WTC11 (cell line): Measurements from ENCODE around the gene CISD3. TPM values are rescaled to one million over a fixed set of nuclear protein-coding genes. Genes with fewer than 3 reads are reported as not detected.

ENCODE experiments used
- ATAC-seq: fragments of 200-7000 bp; cut with Tn5 transposase; 2 replicates; pipeline ENCODE4 v1.10.0; 2021; ENCODE audit warnings: mild to moderate bottlenecking, moderate library complexity
- CTCF ChIA-PET: fragments of 300-600 bp; sonication (Branson Sonifier 250); formaldehyde crosslinking; loops from one replicate; lab custom pipeline; 2021; ENCODE audit warnings: antibody characterized with exemption; lab: Charles Lee
- POLR2A ChIA-PET: fragments of 350-600 bp; sonication (Branson Sonifier 250); formaldehyde crosslinking; loops from one replicate; lab custom pipeline; 2021; ENCODE audit warnings: antibody characterized with exemption; lab: Charles Lee
- DNase-seq: peaks from one replicate; pipeline ENCODE4 v3.0.0; 2021; ENCODE audit warnings: low spot score
- H3K27ac Mint-ChIP-seq: 2 replicates; pipeline ENCODE4 v1.8.0; 2021; ENCODE audit warnings: mixed read lengths
- H3K27me3 Mint-ChIP-seq: 2 replicates; pipeline ENCODE4 v1.8.0; 2021; ENCODE audit warnings: low read depth, mild to moderate bottlenecking, moderate library complexity, mixed read lengths
- H3K36me3 Mint-ChIP-seq: 2 replicates; pipeline ENCODE4 v1.8.0; 2021; ENCODE audit warnings: mixed read lengths
- H3K4me1 Mint-ChIP-seq: 2 replicates; pipeline ENCODE4 v1.8.0; 2022; ENCODE audit warnings: mixed read lengths
- H3K4me3 Mint-ChIP-seq: 2 replicates; pipeline ENCODE4 v1.8.0; 2021; ENCODE audit warnings: mild to moderate bottlenecking, moderate library complexity, mixed read lengths
- H3K9me3 Mint-ChIP-seq: 2 replicates; pipeline ENCODE4 v1.8.0; 2021; ENCODE audit warnings: mixed read lengths
- AFF4 ChIP-seq: sonication (generic); formaldehyde crosslinking; IDR thresholded peaks from 2 replicates; pipeline ENCODE4 v1.8.1; 2023; ENCODE audit warnings: mild to moderate bottlenecking, missing genetic modification reagents, borderline replicate concordance
- ATF1 ChIP-seq: sonication (generic); formaldehyde crosslinking; IDR thresholded peaks from 2 replicates; pipeline ENCODE4 v1.8.1; 2023; ENCODE audit warnings: mild to moderate bottlenecking, moderate library complexity, missing genetic modification reagents
- CBFB ChIP-seq: sonication (generic); formaldehyde crosslinking; IDR thresholded peaks from 2 replicates; pipeline ENCODE4 v1.8.1; 2022; ENCODE audit warnings: mild to moderate bottlenecking, low read depth, missing genetic modification reagents
- CTCF ChIP-seq: fragments of 200-600 bp; IDR thresholded peaks from 2 replicates; pipeline ENCODE4 v1.8.0; 2022; ENCODE audit warnings: antibody characterized with exemption
- E2F5 ChIP-seq: sonication (generic); formaldehyde crosslinking; IDR thresholded peaks from 2 replicates; pipeline ENCODE4 v1.8.1; 2022; ENCODE audit warnings: mild to moderate bottlenecking, moderate library complexity, missing genetic modification reagents
- EMX1 ChIP-seq: fragments of 250-450 bp; sonication (Bioruptor Pico); IDR thresholded peaks from 2 replicates; pipeline ENCODE4 v1.8.0; 2021; ENCODE audit warnings: mild to moderate bottlenecking
- FOXK1 ChIP-seq: sonication (generic); formaldehyde crosslinking; IDR thresholded peaks from 2 replicates; pipeline ENCODE4 v1.8.0; 2022; ENCODE audit warnings: mild to moderate bottlenecking, moderate library complexity, missing genetic modification reagents
- IRF1 ChIP-seq: sonication (generic); formaldehyde crosslinking; IDR thresholded peaks from 2 replicates; pipeline ENCODE4 v1.8.0; 2023; ENCODE audit warnings: missing genetic modification reagents
- MAX ChIP-seq: sonication (generic); formaldehyde crosslinking; IDR thresholded peaks from 2 replicates; pipeline ENCODE4 v1.8.0; 2022; ENCODE audit warnings: mild to moderate bottlenecking, missing genetic modification reagents
- MXD4 ChIP-seq: fragments of 250-450 bp; sonication (Bioruptor Pico); IDR thresholded peaks from 2 replicates; pipeline ENCODE4 v1.8.0; 2021; ENCODE audit warnings: mild to moderate bottlenecking, moderate library complexity, borderline replicate concordance
- MYBL2 ChIP-seq: sonication (generic); formaldehyde crosslinking; IDR thresholded peaks from 2 replicates; pipeline ENCODE4 v1.8.1; 2023; ENCODE audit warnings: mild to moderate bottlenecking, moderate library complexity, missing genetic modification reagents
- NFE2L1 ChIP-seq: sonication (generic); formaldehyde crosslinking; IDR thresholded peaks from 2 replicates; pipeline ENCODE4 v1.8.1; 2023; ENCODE audit warnings: missing genetic modification reagents
- PRDM15 ChIP-seq: sonication (generic); formaldehyde crosslinking; IDR thresholded peaks from 2 replicates; pipeline ENCODE4 v1.8.0; 2022; ENCODE audit warnings: missing genetic modification reagents
- PREB ChIP-seq: sonication (generic); formaldehyde crosslinking; IDR thresholded peaks from 2 replicates; pipeline ENCODE4 v1.8.1; 2022; ENCODE audit warnings: mild to moderate bottlenecking, missing genetic modification reagents, moderate library complexity, borderline replicate concordance
- SMAD4 ChIP-seq: sonication (generic); formaldehyde crosslinking; IDR thresholded peaks from 2 replicates; pipeline ENCODE4 v1.8.0; 2022; ENCODE audit warnings: mild to moderate bottlenecking, missing genetic modification reagents
- SP1 ChIP-seq: sonication (generic); formaldehyde crosslinking; conservative IDR thresholded peaks from 2 replicates; pipeline ENCODE4 v1.8.1; 2022; ENCODE audit warnings: missing genetic modification reagents
- TCF7 ChIP-seq: sonication (generic); formaldehyde crosslinking; IDR thresholded peaks from 2 replicates; pipeline ENCODE4 v1.8.0; 2022; ENCODE audit warnings: mild to moderate bottlenecking, low read depth, missing genetic modification reagents, moderate library complexity
- TEAD1 ChIP-seq: sonication (generic); formaldehyde crosslinking; IDR thresholded peaks from 2 replicates; pipeline ENCODE4 v1.8.0; 2022; ENCODE audit warnings: mild to moderate bottlenecking, missing genetic modification reagents
- TP53 ChIP-seq: sonication (generic); formaldehyde crosslinking; IDR thresholded peaks from 2 replicates; pipeline ENCODE4 v1.8.1; 2023; ENCODE audit warnings: mild to moderate bottlenecking, missing genetic modification reagents
- ZBTB43 ChIP-seq: sonication (generic); formaldehyde crosslinking; IDR thresholded peaks from 2 replicates; pipeline ENCODE4 v1.8.1; 2023; ENCODE audit warnings: mild to moderate bottlenecking, missing genetic modification reagents
- ZNF219 ChIP-seq: sonication (generic); formaldehyde crosslinking; IDR thresholded peaks from 2 replicates; pipeline ENCODE4 v1.8.0; 2023; ENCODE audit warnings: missing genetic modification reagents, mild to moderate bottlenecking, borderline replicate concordance
- ZNF263 ChIP-seq: sonication (generic); formaldehyde crosslinking; IDR thresholded peaks from 2 replicates; pipeline ENCODE4 v1.8.1; 2022; ENCODE audit warnings: low read depth, mild to moderate bottlenecking, moderate library complexity, missing genetic modification reagents
- ZNF416 ChIP-seq: fragments of 250-450 bp; sonication (Bioruptor Pico); IDR thresholded peaks from 2 replicates; pipeline ENCODE4 v1.9.0; 2021; ENCODE audit warnings: mild to moderate bottlenecking, inconsistent platforms
- total RNA-seq: library from RNA; stranded (reverse); gene quantifications from 3 replicates; pipeline ENCODE4 v1.2.3, GENCODE V29; 2021

The CISD3 gene
- total RNA-seq, 1 experiment from 2014 or later, result 12.1 TPM

- TF ChIP-seq AFF4 (CRISPR knock-in tag), result no peak
- no peak for TF ChIP-seq TCF7 (CRISPR knock-in tag)
- no peak for TF ChIP-seq ZBTB43 (CRISPR knock-in tag)
- no peak for TF ChIP-seq FOXK1 (CRISPR knock-in tag)
- TF ChIP-seq IRF1 (CRISPR knock-in tag), result no peak
- TF ChIP-seq SP1 (CRISPR knock-in tag), result no peak
- TF ChIP-seq CBFB (CRISPR knock-in tag), result no peak
- no peak for TF ChIP-seq ZNF219 (CRISPR knock-in tag)
- no peak for TF ChIP-seq ATF1 (CRISPR knock-in tag)
- TF ChIP-seq MAX (CRISPR knock-in tag), result no peak
- TF ChIP-seq SMAD4, result no peak
- TF ChIP-seq NFE2L1, result no peak
- TF ChIP-seq MYBL2 (CRISPR knock-in tag), result no peak
These were observed 8.5 kb downstream of the CISD3 start (continued) for GRCh38 chr17:38738686-38739085.

GRCh38 chr17:38739305-38739704 lies 9.2 kb downstream of the CISD3 start:
- H3K9me3 Mint-ChIP-seq, result no peaks in the 10 kb centered on the region
- POLR2A ChIA-PET, result no interaction called here
- no peaks in the 10 kb centered on the region for H3K27me3 Mint-ChIP-seq

More at GRCh38 chr17:38739305-38739704, 9.2 kb downstream of the CISD3 start:
- no peak for ATAC-seq
- CTCF ChIA-PET, result no interaction called here
- no peak for DNase-seq
- peaks cover 30% of the 10 kb centered on the region for H3K36me3 Mint-ChIP-seq
- H3K4me3 Mint-ChIP-seq, result no peak overlapping the region
- TF ChIP-seq FOXK1 (CRISPR knock-in tag) (no peak), TP53 (no peak), TEAD1 (CRISPR knock-in tag) (no peak), EMX1 (CRISPR knock-in tag) (no peak), PRDM15 (CRISPR knock-in tag) (no peak), SMAD4 (no peak), MYBL2 (CRISPR knock-in tag) (no peak), ZNF263 (no peak), E2F5 (no peak), ATF1 (CRISPR knock-in tag) (no peak), MXD4 (CRISPR knock-in tag) (no peak), CTCF (no peak), PREB (CRISPR knock-in tag) (no peak), ZNF416 (CRISPR knock-in tag) (no peak)
- H3K27ac Mint-ChIP-seq, result no peak overlapping the region
- H3K4me1 Mint-ChIP-seq, result peaks cover 35% of the 10 kb centered on the region
